Fibroblast of peridontal ligament (primary cell): ENCODE data around the gene ALOX12.

ENCODE experiments used
- DNase-seq: peaks from one replicate; pipeline ENCODE4 v3.0.0-alpha.2; 2010; ENCODE audit errors: extremely low read depth

ALOX12 gene

GRCh38 chr17:7022781-7023571 lies 27.1 kb downstream of the ALOX12 start, which contains the start of gene BCL6B:
Gene BCL6B (plus strand): TSS chr17:7023050. CDS start chr17:7023672, 622 bp downstream.
- no peak for DNase-seq

- peak; percentile 54 for DNase-seq
Observed at GRCh38 chr17:7023576-7024401, 27.9 kb downstream of the ALOX12 start.

GRCh38 chr17:7024402-7024785 lies 28.5 kb downstream of the ALOX12 start:
- no peak for DNase-seq

- no peak for DNase-seq
Observed at GRCh38 chr17:7025245-7025644, 29.4 kb downstream of the ALOX12 start.

GRCh38 chr17:7026471-7027115 lies 30.7 kb downstream of the ALOX12 start:
- DNase-seq = no peak

GRCh38 chr17:7027335-7027734 lies 31.5 kb downstream of the ALOX12 start:
- no peak for DNase-seq

- DNase-seq = no peak
Observed at GRCh38 chr17:7029096-7029495, 33.2 kb downstream of the ALOX12 start.

- DNase-seq = no peak
Observed at GRCh38 chr17:7029659-7030058, 33.8 kb downstream of the ALOX12 start.

- no peak for DNase-seq
Observed at GRCh38 chr17:7034955-7035590, 39.2 kb downstream of the ALOX12 start.

- DNase-seq = peak; percentile 91
Observed at GRCh38 chr17:7035591-7036368, 39.9 kb downstream of the ALOX12 start, which contains the start of gene SLC16A13. Gene SLC16A13 (plus strand): TSS chr17:7036015. CDS start chr17:7036383, 368 bp downstream.

GRCh38 chr17:7038025-7038862 lies 42.4 kb downstream of the ALOX12 start:
- DNase-seq = no peak

GRCh38 chr17:7039832-7040231 lies 44.0 kb downstream of the ALOX12 start:
- DNase-seq = no peak

GRCh38 chr17:7041607-7042500 lies 46.0 kb downstream of the ALOX12 start:
- no peak for DNase-seq

- no peak for DNase-seq
Observed at GRCh38 chr17:7042501-7043181, 46.8 kb downstream of the ALOX12 start.

GRCh38 chr17:7043182-7043496 lies 47.3 kb downstream of the ALOX12 start:
- DNase-seq = no peak

- DNase-seq = no peak
Observed at GRCh38 chr17:7043497-7044198, 47.8 kb downstream of the ALOX12 start, which contains the start of gene SLC16A11. Gene SLC16A11 (minus strand): TSS chr17:7044092. CDS start chr17:7043513, 579 bp downstream.

- DNase-seq = peak; percentile 92
Observed at GRCh38 chr17:7045492-7046126, 49.8 kb downstream of the ALOX12 start.
